SK-N-SH treated with all-trans-retinoic acid at 6 μM for 48 hours (cell line): ENCODE results near the gene LHFPL2.

Source experiments
- ATAC-seq: fragments of 200-7000 bp; cut with Tn5 transposase; 3 replicates; pipeline ENCODE4 v1.9.1; 2020; ENCODE audit warnings: mild to moderate bottlenecking, moderate library complexity
- ARNTL ChIP-seq: fragments of 450-650 bp; formaldehyde crosslinking; IDR thresholded peaks from 2 replicates; pipeline ENCODE4 v1.5.0; 2020; ENCODE audit warnings: low read depth, mild to moderate bottlenecking, moderate library complexity, borderline replicate concordance
- BACH2 ChIP-seq: fragments of 250-450 bp; sonication (Bioruptor Pico); IDR thresholded peaks from 2 replicates; pipeline ENCODE4 v1.9.0; 2021; ENCODE audit warnings: mild to moderate bottlenecking, borderline replicate concordance
- CREB5 ChIP-seq: fragments of 250-450 bp; sonication (Bioruptor Pico); IDR thresholded peaks from 2 replicates; pipeline ENCODE4 v1.5.1; 2020; ENCODE audit warnings: low read depth, mild to moderate bottlenecking, moderate library complexity
- CSDC2 ChIP-seq: fragments of 250-450 bp; sonication (Bioruptor Pico); IDR thresholded peaks from 2 replicates; pipeline ENCODE4 v1.5.0; 2020; ENCODE audit warnings: mild to moderate bottlenecking, moderate library complexity
- ESRRG ChIP-seq: fragments of 250-450 bp; sonication (Bioruptor Pico); IDR thresholded peaks from 2 replicates; pipeline ENCODE4 v1.6.1; 2021; ENCODE audit warnings: mild to moderate bottlenecking
- GLIS3 ChIP-seq: fragments of 250-450 bp; sonication (Bioruptor Pico); IDR thresholded peaks from 2 replicates; pipeline ENCODE4 v1.5.0; 2020; ENCODE audit warnings: mild to moderate bottlenecking, moderate library complexity
- ISL1 ChIP-seq: fragments of 250-450 bp; sonication (Bioruptor Pico); IDR thresholded peaks from 2 replicates; pipeline ENCODE4 v2.1.2; 2022; ENCODE audit warnings: mild to moderate bottlenecking, moderate library complexity
- OSR1 ChIP-seq: fragments of 250-450 bp; sonication (Bioruptor Pico); IDR thresholded peaks from 2 replicates; pipeline ENCODE4 v1.8.0; 2022; ENCODE audit warnings: moderate library complexity, mild to moderate bottlenecking, inconsistent platforms
- POU6F1 ChIP-seq: fragments of 250-450 bp; sonication (Bioruptor Pico); IDR thresholded peaks from 2 replicates; pipeline ENCODE4 v1.8.0; 2021; ENCODE audit warnings: low read depth, mild to moderate bottlenecking, moderate library complexity, borderline replicate concordance
- RARB ChIP-seq: fragments of 250-450 bp; sonication (Bioruptor Pico); IDR thresholded peaks from 2 replicates; pipeline ENCODE4 v1.8.0; 2021; ENCODE audit warnings: mild to moderate bottlenecking, moderate library complexity
- SNAI2 ChIP-seq: fragments of 250-450 bp; sonication (Bioruptor Pico); IDR thresholded peaks from 2 replicates; pipeline ENCODE4 v1.5.0; 2020; ENCODE audit warnings: mild to moderate bottlenecking, moderate library complexity
- TCF4 ChIP-seq: fragments of 250-450 bp; sonication (Bioruptor Pico); IDR thresholded peaks from 2 replicates; pipeline ENCODE4 v1.8.0; 2021; ENCODE audit warnings: mild to moderate bottlenecking, moderate library complexity, borderline replicate concordance
- ZC3H10 ChIP-seq: fragments of 250-450 bp; sonication (Bioruptor Pico); IDR thresholded peaks from 2 replicates; pipeline ENCODE4 v1.5.1; 2021; ENCODE audit warnings: mild to moderate bottlenecking, moderate library complexity
- ZFP30 ChIP-seq: fragments of 450-650 bp; formaldehyde crosslinking; IDR thresholded peaks from 2 replicates; pipeline ENCODE4 v1.5.0; 2022; ENCODE audit warnings: mild to moderate bottlenecking, moderate library complexity
- ZNF565 ChIP-seq: fragments of 450-650 bp; formaldehyde crosslinking; conservative IDR thresholded peaks from 2 replicates; pipeline ENCODE4 v1.5.0; 2020; ENCODE audit warnings: low read depth, mild to moderate bottlenecking, moderate library complexity
- ZNF70 ChIP-seq: fragments of 450-650 bp; formaldehyde crosslinking; IDR thresholded peaks from 2 replicates; pipeline ENCODE4 v1.5.0; 2020; ENCODE audit warnings: mild to moderate bottlenecking, moderate library complexity
- ZNF8 ChIP-seq: fragments of 450-650 bp; formaldehyde crosslinking; IDR thresholded peaks from 2 replicates; pipeline ENCODE4 v1.5.0; 2020; ENCODE audit warnings: mild to moderate bottlenecking, moderate library complexity
- TF ChIP-seq, protein P1 (sequence below): fragments of 250-450 bp; sonication (Bioruptor Pico); IDR thresholded peaks from 2 replicates; pipeline ENCODE4 v1.5.0; 2020; ENCODE audit warnings: mild to moderate bottlenecking, moderate library complexity
- TF ChIP-seq, protein P2 (sequence below): fragments of 250-450 bp; sonication (Bioruptor Pico); IDR thresholded peaks from 2 replicates; pipeline ENCODE4 v1.8.0; 2020; ENCODE audit warnings: mild to moderate bottlenecking, moderate library complexity, borderline replicate concordance

LHFPL2 gene

GRCh38 chr5:78518365-78519197 is 130.0 kb downstream of the LHFPL2 start:
- peak; percentile 98 for ATAC-seq
- TF ChIP-seq OSR1 (no peak), CREB5 (peak; percentile 55; the same call in 1 of the 2 replicates)

- TF ChIP-seq ESRRG (CRISPR knock-in tag) = no peak
- TF ChIP-seq, protein P1, sequence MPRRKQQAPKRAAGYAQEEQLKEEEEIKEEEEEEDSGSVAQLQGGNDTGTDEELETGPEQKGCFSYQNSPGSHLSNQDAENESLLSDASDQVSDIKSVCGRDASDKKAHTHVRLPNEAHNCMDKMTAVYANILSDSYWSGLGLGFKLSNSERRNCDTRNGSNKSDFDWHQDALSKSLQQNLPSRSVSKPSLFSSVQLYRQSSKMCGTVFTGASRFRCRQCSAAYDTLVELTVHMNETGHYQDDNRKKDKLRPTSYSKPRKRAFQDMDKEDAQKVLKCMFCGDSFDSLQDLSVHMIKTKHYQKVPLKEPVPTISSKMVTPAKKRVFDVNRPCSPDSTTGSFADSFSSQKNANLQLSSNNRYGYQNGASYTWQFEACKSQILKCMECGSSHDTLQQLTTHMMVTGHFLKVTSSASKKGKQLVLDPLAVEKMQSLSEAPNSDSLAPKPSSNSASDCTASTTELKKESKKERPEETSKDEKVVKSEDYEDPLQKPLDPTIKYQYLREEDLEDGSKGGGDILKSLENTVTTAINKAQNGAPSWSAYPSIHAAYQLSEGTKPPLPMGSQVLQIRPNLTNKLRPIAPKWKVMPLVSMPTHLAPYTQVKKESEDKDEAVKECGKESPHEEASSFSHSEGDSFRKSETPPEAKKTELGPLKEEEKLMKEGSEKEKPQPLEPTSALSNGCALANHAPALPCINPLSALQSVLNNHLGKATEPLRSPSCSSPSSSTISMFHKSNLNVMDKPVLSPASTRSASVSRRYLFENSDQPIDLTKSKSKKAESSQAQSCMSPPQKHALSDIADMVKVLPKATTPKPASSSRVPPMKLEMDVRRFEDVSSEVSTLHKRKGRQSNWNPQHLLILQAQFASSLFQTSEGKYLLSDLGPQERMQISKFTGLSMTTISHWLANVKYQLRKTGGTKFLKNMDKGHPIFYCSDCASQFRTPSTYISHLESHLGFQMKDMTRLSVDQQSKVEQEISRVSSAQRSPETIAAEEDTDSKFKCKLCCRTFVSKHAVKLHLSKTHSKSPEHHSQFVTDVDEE (CRISPR knock-in tag) = no peak
- no peak for TF ChIP-seq CSDC2 (CRISPR knock-in tag)
- no peak for TF ChIP-seq ZNF8 (CRISPR knock-in tag)
- no peak for TF ChIP-seq ZNF565 (CRISPR knock-in tag)
- no peak for TF ChIP-seq OSR1
- TF ChIP-seq, protein P2, sequence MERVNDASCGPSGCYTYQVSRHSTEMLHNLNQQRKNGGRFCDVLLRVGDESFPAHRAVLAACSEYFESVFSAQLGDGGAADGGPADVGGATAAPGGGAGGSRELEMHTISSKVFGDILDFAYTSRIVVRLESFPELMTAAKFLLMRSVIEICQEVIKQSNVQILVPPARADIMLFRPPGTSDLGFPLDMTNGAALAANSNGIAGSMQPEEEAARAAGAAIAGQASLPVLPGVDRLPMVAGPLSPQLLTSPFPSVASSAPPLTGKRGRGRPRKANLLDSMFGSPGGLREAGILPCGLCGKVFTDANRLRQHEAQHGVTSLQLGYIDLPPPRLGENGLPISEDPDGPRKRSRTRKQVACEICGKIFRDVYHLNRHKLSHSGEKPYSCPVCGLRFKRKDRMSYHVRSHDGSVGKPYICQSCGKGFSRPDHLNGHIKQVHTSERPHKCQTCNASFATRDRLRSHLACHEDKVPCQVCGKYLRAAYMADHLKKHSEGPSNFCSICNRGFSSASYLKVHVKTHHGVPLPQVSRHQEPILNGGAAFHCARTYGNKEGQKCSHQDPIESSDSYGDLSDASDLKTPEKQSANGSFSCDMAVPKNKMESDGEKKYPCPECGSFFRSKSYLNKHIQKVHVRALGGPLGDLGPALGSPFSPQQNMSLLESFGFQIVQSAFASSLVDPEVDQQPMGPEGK (CRISPR knock-in tag) = no peak
- no peak for TF ChIP-seq POU6F1
- TF ChIP-seq RARB (CRISPR knock-in tag) = no peak
- no peak for TF ChIP-seq ARNTL
- TF ChIP-seq BACH2 (CRISPR knock-in tag) = no peak
- no peak for TF ChIP-seq ZNF70 (CRISPR knock-in tag)
- no peak for TF ChIP-seq SNAI2
- TF ChIP-seq GLIS3 (CRISPR knock-in tag) = no peak
- no peak for TF ChIP-seq ISL1 (CRISPR knock-in tag)
- no peak for ATAC-seq
These were observed 132.9 kb downstream of the LHFPL2 start for GRCh38 chr5:78515670-78516069.

DNA sequence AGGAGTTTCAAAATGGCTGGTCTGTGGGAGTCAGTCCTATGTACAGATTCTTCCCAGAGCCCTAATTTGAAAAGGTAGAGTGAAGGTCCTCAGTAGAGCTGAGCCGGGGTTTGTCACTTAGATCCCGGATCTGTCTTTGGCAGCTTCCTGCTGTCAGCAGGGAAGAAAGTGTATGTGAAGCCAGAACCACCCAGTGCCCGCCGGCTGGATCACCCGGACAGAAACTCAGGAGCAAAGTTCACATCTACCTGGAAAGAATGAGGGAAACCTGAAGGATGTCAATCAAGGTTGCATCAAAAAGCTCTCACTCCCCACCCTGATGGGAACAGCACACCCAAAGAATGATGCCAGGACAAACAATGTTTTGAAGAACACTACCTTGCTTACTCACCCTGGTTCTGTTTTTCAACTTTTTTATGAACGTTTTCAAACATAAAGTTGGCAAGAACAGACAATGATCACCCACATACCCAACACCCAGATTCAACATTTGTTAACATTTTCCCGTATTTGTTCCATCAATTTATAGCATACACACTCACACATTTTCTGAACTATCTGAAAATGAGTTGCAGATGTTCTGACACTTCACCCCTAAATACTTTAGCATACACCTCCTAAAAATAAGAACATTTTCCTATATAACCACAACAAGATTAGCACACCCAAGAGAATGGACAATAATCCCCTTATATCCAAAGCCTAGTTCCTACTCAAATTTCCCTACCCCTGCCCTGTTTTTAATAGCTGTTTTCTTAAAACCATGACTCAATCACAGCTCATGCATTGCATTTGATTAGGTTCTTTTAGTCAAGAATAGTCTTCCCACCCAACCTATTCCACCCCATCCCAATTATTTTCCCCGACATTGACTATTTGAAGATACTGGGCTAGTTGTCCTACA is 133.9 kb downstream of the LHFPL2 start:
- TF ChIP-seq TCF4 (CRISPR knock-in tag) = no peak
- no peak for ATAC-seq

- ATAC-seq = no peak
- TF ChIP-seq BACH2 (CRISPR knock-in tag) (no peak), ZNF565 (CRISPR knock-in tag) (no peak)
- TF ChIP-seq, all 23 proteins: peak for 0
These were observed 135.1 kb downstream of the LHFPL2 start for GRCh38 chr5:78513441-78513840.

DNA sequence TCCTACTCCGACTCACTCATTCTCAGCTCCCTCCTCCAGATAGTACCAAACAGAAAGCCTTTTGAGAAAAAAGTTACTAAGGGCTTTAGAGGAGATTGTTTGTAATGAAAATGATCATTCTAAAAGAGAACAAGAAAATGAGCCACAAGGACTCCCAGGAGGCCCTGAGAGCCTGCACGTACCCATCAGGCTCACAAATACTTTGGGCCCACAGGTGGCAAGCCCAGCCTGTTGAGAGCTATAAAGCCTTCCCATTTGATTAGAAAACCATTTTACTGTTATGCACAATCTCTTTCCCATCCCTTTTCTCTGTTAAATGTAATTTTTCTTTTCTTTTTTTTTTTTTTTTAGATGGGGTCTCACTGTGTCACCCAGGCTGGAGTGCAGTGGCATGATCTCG is 136.1 kb downstream of the LHFPL2 start:
- ATAC-seq = no peak
- TF ChIP-seq ZC3H10 (CRISPR knock-in tag) = no peak
- TF ChIP-seq ISL1 (CRISPR knock-in tag) = no peak
- TF ChIP-seq OSR1 = no peak
- TF ChIP-seq ZFP30 (CRISPR knock-in tag) = no peak
- no peak for TF ChIP-seq ZNF8 (CRISPR knock-in tag)
